Chondrocyte (in vitro differentiated cells): ENCODE results near the gene TMTC4. TPM values are rescaled to one million over a fixed set of nuclear protein-coding genes. Genes with fewer than 3 reads are reported as not detected.

Experiments used
- DNase-seq: peaks from one replicate; pipeline ENCODE4 v3.0.0; 2021; ENCODE audit warnings: mixed read lengths, low spot score
- H3K27ac Mint-ChIP-seq: one replicate; pipeline ENCODE4 v1.8.0; 2021; ENCODE audit warnings: mild to moderate bottlenecking, moderate library complexity, mixed read lengths; ENCODE audit not compliant: unreplicated experiment
- H3K27me3 Mint-ChIP-seq: 2 replicates; pipeline ENCODE4 v1.8.0; 2021; ENCODE audit warnings: low read depth, mixed read lengths
- H3K36me3 Mint-ChIP-seq: 2 replicates; pipeline ENCODE4 v1.8.0; 2021; ENCODE audit warnings: low read depth, mixed read lengths
- H3K4me1 Mint-ChIP-seq: 2 replicates; pipeline ENCODE4 v1.8.0; 2021; ENCODE audit warnings: low read depth, mild to moderate bottlenecking, mixed read lengths
- H3K4me3 Mint-ChIP-seq: one replicate; pipeline ENCODE4 v1.8.0; 2021; ENCODE audit warnings: mild to moderate bottlenecking, moderate library complexity, mixed read lengths; ENCODE audit not compliant: unreplicated experiment
- H3K9me3 Mint-ChIP-seq: 2 replicates; pipeline ENCODE4 v1.8.0; 2021; ENCODE audit warnings: low read depth, mixed read lengths
- total RNA-seq: library from RNA; stranded (reverse); gene quantifications from 3 replicates; pipeline ENCODE4 v1.2.1, GENCODE V29; 2021
- TF ChIP-seq, protein P1 (sequence below): fragments of 200-600 bp; sonication (generic); IDR thresholded peaks from 2 replicates; pipeline ENCODE4 v1.5.0; 2021; ENCODE audit warnings: antibody characterized with exemption, mild to moderate bottlenecking, moderate library complexity

Gene TMTC4
- total RNA-seq, 1 donor from 2014 or later, result 11.5 TPM

GRCh38 chr13:100600915-100601314 is 73.7 kb downstream of the TMTC4 start:
- H3K27ac Mint-ChIP-seq, result no peak overlapping the region
- H3K4me1 Mint-ChIP-seq, result peaks cover 12% of the 10 kb centered on the region
- TF ChIP-seq, protein P1, sequence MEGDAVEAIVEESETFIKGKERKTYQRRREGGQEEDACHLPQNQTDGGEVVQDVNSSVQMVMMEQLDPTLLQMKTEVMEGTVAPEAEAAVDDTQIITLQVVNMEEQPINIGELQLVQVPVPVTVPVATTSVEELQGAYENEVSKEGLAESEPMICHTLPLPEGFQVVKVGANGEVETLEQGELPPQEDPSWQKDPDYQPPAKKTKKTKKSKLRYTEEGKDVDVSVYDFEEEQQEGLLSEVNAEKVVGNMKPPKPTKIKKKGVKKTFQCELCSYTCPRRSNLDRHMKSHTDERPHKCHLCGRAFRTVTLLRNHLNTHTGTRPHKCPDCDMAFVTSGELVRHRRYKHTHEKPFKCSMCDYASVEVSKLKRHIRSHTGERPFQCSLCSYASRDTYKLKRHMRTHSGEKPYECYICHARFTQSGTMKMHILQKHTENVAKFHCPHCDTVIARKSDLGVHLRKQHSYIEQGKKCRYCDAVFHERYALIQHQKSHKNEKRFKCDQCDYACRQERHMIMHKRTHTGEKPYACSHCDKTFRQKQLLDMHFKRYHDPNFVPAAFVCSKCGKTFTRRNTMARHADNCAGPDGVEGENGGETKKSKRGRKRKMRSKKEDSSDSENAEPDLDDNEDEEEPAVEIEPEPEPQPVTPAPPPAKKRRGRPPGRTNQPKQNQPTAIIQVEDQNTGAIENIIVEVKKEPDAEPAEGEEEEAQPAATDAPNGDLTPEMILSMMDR, result no peak
- no peak for DNase-seq
- H3K9me3 Mint-ChIP-seq, result peaks cover 9% of the 10 kb centered on the region
- H3K4me3 Mint-ChIP-seq, result no peak overlapping the region
- H3K36me3 Mint-ChIP-seq, result peaks cover 1% of the 10 kb centered on the region
- no peaks in the 10 kb centered on the region for H3K27me3 Mint-ChIP-seq

- TF ChIP-seq, protein P1, result no peak
- no peak overlapping the region for H3K4me3 Mint-ChIP-seq
- H3K36me3 Mint-ChIP-seq, result peaks cover 1% of the 10 kb centered on the region
- peaks cover 9% of the 10 kb centered on the region for H3K9me3 Mint-ChIP-seq
- H3K27ac Mint-ChIP-seq, result no peak overlapping the region
- peaks cover 12% of the 10 kb centered on the region for H3K4me1 Mint-ChIP-seq
- H3K27me3 Mint-ChIP-seq, result no peaks in the 10 kb centered on the region
- no peak for DNase-seq
These were observed 74.1 kb downstream of the TMTC4 start for GRCh38 chr13:100600461-100600860.

DNA sequence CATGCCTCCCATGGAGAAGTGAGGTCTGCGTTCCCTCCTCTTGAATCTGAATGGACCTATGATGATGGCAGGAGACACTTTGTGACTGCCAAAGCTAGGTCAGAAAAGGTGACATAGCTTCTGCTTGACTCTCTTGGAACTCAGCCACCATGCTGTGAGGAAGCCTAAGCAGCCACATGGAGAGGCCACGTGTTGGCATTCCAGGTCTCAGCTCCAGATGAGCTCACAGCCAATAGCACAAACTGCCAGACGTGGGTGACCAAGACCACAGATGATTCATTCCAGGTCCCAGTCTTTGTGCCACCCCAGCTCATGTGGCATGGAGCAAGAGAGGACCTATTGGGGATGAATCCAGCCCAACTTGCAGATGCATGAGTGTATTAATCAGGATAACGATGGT is 77.3 kb downstream of the TMTC4 start:
- no peak for DNase-seq
- H3K36me3 Mint-ChIP-seq, result no peaks in the 10 kb centered on the region
- TF ChIP-seq, protein P1, result no peak

DNA sequence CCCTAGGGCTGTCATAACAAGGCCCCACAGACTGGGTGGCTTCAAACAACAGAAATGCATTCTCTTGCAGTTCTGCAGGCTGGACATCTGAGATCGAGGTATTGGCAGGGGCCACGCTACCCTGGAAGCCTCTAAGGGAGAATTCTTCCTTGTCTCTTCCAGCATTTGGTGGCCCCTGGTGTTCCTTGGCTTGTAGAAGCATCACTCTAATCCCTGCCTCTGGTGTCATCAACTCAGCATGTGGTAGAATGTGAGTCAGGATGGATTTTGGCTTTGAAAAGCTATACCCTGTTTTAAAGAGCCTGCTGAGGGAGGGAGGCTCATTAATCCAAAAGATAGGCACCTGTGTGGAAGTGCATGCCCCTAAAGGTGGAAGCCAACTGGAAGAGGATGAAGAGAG is 78.1 kb downstream of the TMTC4 start:
- DNase-seq, result no peak
- H3K36me3 Mint-ChIP-seq, result no peaks in the 10 kb centered on the region
- no peak overlapping the region for H3K4me3 Mint-ChIP-seq
- H3K27ac Mint-ChIP-seq, result no peak overlapping the region
- TF ChIP-seq, protein P1, result no peak
- no peaks in the 10 kb centered on the region for H3K27me3 Mint-ChIP-seq
- no peaks in the 10 kb centered on the region for H3K4me1 Mint-ChIP-seq
- peaks cover 9% of the 10 kb centered on the region for H3K9me3 Mint-ChIP-seq

More for the DNA sequence above, 77.3 kb downstream of the TMTC4 start:
- Mint-ChIP-seq H3K9me3 (peaks cover 9% of the 10 kb centered on the region), H3K27me3 (no peaks in the 10 kb centered on the region), H3K27ac (no peak overlapping the region), H3K4me1 (no peaks in the 10 kb centered on the region), H3K4me3 (no peak overlapping the region)

DNA sequence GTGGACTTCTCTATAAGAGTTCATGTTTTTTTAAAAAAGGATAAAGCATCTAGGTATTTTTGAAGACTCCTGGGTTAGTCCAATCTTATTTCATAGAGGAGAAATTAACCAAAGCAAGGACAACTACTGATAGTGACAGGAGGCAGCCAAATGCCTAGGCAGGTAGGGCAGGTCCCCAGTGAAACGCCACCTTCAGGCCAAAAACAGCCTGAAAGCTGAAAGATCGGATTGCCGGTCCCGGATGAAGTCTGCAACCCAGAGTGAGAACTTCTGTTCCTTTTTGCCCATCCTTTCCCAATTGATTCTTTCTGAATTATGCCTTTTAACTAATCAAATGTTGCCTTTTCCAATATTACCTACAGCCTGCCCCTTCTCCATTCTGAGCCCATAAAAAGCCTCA is 79.9 kb downstream of the TMTC4 start:
- no peak overlapping the region for H3K27ac Mint-ChIP-seq
- H3K9me3 Mint-ChIP-seq, result peaks cover 9% of the 10 kb centered on the region
- H3K4me3 Mint-ChIP-seq, result no peak overlapping the region
- no peak for DNase-seq
- H3K4me1 Mint-ChIP-seq, result no peaks in the 10 kb centered on the region
- H3K27me3 Mint-ChIP-seq, result no peaks in the 10 kb centered on the region
- H3K36me3 Mint-ChIP-seq, result no peaks in the 10 kb centered on the region
- TF ChIP-seq, protein P1, result peak; percentile 44
